Right kidney (tissue), 9 donors: ENCODE results near the gene CMBL.
"Not testable (repeated sequence)": the region's sequence is repeated elsewhere in the genome, so short reads cannot be mapped to it uniquely, and the experiment has no call there.

Experiments used
- DNase-seq: peaks from one replicate; pipeline ENCODE4 v3.0.0-alpha.2; 2016
- long read RNA-seq, 8 donors: transcript quantifications; one replicate each; lab custom pipeline, GENCODE V29; 2026

The CMBL gene
- long read RNA-seq, donor 1, transcript CMBL-201 (6 exons, 2,335 nt): major isoform, 15 of 48 reads
- long read RNA-seq, donor 1, partial matches to known transcripts: 30 of 48 reads
- long read RNA-seq, donor 1, other reads (novel, unspliced or antisense): 0 of 48 reads
- long read RNA-seq, donor 2, transcript CMBL-201 (6 exons, 2,335 nt): major isoform, 11 of 28 reads
- long read RNA-seq, donor 2, partial matches to known transcripts: 17 of 28 reads
- long read RNA-seq, donor 2, other reads (novel, unspliced or antisense): 0 of 28 reads
- long read RNA-seq, donor 3, transcript CMBL-201 (6 exons, 2,335 nt): major isoform, 8 of 20 reads
- long read RNA-seq, donor 3, partial matches to known transcripts: 11 of 20 reads
- long read RNA-seq, donor 3, other reads (novel, unspliced or antisense): 0 of 20 reads
- long read RNA-seq, donor 4, transcript CMBL-201 (6 exons, 2,335 nt): major isoform, 12 of 44 reads
- long read RNA-seq, donor 4, partial matches to known transcripts: 29 of 44 reads
- long read RNA-seq, donor 4, other reads (novel, unspliced or antisense): 0 of 44 reads
- long read RNA-seq, donor 5, transcript CMBL-201 (6 exons, 2,335 nt): major isoform, 14 of 33 reads
- long read RNA-seq, donor 5, partial matches to known transcripts: 18 of 33 reads
- long read RNA-seq, donor 5, other reads (novel, unspliced or antisense): 0 of 33 reads
- long read RNA-seq, donor 6, transcript CMBL-201 (6 exons, 2,335 nt): major isoform, 11 of 25 reads
- long read RNA-seq, donor 6, partial matches to known transcripts: 12 of 25 reads
- long read RNA-seq, donor 6, other reads (novel, unspliced or antisense): 0 of 25 reads
- long read RNA-seq, donor 7, transcript CMBL-201 (6 exons, 2,335 nt): major isoform, 24 of 42 reads
- long read RNA-seq, donor 7, partial matches to known transcripts: 16 of 42 reads
- long read RNA-seq, donor 7, other reads (novel, unspliced or antisense): 0 of 42 reads
- long read RNA-seq, donor 8, transcript CMBL-201 (6 exons, 2,335 nt): major isoform, 13 of 29 reads
- long read RNA-seq, donor 8, partial matches to known transcripts: 16 of 29 reads
- long read RNA-seq, donor 8, other reads (novel, unspliced or antisense): 0 of 29 reads

DNA sequence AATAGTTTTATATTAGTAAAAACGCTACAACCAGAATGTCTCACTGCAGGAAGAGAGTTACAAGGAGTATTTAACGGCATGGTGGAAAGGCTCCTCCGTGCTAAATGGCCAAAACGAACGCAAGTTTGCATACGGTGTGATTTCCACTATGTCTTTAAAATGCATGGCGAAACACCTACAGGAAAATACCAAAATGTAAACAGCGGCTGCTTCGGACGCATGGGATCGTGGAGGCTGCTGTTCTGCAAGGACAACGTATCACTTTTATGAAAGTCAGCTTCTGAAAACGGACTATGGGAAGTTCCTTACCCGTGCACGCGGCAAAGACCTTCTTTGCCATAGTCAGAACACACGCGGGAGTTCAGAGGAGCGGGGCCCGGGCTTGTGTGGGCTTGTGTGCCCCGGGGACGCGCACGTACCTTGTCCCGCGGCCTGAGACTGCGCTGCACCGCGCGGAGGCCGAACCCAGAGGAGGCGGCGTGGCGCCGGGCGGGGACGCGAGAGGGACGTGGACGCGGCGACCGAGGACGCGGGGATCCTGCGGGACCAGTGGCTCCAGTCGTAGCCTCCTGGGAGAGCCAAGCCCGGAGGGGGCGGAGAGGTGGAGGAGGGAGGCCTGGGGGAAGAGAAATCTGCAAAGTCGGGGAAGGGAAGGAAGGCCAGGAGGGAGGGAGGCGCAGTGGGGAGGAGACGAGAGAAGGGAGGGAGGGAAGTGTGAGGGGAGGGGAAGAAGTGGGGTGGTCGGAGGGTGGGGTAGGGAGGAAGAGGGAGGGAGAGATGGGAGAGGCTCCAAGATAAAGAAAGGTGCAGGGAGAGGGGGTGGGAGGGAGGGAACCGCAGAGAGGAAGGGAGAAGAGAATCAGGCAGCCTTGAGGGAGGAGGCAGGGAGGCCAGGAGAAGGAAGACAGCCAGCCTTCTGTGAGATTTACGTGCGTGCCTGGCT is at the start of gene CMBL:
Gene CMBL, minus strand, starts transcription at position 697 of the 943 bp plus-strand sequence. CDS start 17,140 bp downstream, outside the sequence.
- DNase-seq: peak; percentile 90

DNA sequence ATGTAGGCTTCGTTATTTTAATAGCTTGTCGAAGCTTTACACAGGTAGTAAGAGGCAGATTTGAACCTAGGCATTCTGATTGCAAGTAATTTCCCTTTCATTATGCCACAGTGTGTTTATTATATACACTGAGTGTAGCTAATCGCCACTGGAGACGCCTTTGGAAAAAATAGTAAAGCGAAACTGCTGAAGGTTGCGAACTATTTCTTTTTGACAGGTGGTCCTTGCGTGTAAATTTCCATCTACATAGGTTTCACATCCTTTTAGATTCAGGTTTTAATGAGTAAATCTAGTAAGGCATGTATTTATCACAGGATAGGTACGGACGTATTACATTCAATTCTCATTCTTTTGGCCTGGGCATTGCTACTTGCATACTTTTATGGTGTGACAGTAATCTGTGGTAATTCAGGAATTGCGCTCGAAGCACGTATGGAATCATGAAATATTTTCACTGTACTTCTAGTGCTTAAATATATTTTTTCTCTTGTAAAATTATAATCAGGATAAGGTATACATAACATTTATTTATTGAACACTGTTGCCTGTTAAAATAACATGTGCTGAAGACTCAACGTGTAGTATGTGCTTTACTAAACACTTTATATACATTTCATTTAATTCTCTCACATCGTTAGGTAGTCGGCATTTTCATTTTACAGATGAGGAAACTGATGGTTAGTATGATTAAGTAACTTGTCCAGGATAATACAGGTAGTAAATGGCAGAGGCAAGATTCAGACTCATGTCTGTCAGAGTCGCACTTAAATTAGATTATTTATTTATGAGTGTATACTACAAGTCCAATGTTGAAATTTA is 47.6 kb upstream of the CMBL start:
- no peak for DNase-seq

DNA sequence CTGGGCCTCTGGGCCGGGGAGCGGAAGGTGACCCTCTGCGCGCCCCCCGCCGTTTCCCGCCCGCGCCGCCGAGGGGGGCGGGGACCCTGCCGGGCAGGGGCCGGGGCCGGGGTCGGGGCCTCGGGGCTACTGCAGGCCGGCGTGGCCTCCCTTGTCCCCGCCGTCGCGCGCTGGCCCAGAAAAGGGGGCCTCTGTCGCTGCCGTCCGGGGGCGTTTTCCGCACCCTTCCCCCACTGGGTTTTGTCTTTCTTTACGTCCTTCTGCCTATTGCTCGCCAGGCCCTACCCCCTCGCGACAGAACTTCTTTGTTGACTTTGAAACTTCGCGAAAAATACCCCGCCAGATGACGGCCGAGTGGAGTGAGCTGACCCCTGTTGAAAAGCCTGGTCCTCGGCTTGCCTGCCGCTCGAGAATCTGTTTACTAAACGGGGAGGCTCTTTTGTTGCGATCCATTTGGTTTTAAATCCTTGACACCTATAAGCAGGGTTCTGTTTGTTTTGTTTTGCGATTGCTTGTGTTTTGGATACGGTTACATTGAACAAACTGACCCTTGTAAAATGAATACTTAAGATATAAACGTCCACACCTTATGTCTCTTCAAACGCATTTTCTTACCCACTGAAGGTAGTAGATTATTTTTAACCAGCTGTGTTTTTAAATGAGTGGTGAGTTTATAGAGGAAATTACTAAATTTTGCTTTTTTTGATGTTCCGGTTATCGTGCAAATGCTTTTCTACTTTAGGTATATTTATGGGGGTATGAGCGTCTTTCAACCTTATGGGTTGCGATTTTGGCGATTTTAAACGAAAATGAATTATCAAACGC is 46.6 kb upstream of the CMBL start:
- DNase-seq: peak; percentile 74

DNA sequence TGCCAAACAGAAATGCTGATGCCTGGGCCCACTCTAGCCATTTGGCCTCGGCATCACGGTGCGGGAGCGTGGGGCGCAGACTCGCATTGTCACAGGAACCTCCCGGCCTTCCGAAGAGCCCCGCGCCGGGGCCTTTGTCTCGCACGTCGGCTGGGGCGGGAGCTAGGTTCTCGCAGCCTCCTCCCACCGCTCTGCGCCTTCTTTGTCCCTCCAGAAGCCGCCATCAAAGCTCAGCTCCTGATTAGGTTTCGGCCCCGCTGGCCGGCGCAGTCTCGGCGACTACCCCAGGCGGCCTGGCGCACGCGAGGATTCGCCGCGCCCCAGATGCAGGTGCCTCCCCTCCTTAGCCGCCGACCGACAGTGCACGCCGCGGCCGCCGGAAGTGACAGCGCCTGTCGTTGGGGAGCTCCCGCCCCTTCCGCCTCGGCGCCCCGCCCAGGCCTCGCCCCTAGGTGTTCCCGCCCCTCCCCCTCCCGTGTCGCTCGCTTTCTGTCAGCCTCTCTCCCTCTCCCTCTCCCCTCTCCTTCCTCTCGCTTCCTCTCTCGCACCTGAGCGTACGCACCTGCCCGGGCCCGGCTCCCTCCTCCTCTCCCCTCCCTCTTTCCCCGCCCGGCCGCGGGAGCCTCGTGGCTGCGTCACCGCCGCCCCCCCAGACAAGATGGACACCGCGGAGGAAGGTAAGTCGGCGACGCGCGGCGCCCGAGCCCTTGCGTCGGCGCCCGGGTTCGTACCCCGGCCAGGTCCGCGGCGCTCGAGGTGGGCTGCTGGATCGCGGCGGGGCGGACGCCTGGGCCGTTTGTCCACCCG is 45.7 kb upstream of the CMBL start, which contains the start of gene MARCHF6:
Gene MARCHF6, plus strand, starts transcription at position 455 of the 807 bp plus-strand sequence. Its CDS starts 204 bp downstream, at position 659.
- DNase-seq: peak; percentile 98

DNA sequence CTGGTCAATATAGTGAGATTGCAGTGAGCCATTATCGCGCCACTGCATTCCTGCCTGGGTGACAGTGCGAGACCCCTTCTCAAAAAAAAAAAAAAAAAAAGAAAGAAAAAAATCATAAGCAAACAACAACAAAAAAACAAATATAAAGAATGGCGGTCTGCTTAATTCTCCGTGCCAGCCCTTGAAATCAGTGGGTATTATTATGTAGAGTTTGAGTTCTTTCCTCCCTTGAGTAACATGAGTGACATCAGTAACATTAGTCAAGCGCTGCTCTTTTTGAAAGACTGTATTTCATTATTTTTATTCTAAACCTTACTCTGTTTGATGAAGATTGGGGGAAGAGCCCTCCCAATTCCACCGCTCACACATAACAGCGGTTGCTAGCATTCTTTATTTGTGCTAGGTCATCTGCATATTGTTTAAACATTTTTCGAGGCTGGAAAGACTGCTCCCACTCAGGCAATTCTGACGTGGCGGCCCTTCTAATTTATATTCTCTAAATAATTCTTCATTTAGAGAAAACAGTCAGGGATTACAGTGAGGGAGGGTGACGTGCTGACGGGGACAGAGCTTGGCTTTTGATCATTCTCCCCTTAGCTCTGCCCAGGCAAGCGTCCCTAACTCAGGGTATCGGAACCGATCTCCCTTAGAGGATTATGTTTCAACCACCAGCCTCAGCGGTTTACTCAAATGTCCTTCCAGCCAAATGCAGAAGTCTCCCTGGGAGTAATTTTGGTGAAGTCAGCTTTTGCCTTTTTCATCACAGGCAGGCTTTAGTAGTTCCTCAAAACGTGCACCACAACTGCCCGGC is 44.9 kb upstream of the CMBL start:
- no peak for DNase-seq

DNA sequence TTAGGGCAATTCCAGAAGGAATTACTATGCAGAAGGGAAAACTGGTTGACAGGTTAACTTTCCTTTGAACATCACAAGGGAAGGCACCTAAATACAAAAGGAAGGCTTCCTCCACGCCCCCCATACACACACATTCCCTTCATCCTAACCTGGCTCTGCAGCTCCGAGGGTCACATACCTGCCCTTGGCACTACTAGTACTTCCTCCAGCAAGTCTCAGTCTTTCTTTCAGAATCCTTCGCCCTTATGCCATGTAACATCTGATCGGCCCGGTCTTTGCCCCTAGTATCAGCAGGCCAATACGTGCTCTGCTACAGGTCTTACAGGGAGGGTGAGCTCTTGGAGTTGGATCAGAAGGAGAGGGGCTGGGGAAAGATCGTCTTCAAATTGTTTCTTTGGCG is 44.2 kb upstream of the CMBL start:
- no peak for DNase-seq

DNA sequence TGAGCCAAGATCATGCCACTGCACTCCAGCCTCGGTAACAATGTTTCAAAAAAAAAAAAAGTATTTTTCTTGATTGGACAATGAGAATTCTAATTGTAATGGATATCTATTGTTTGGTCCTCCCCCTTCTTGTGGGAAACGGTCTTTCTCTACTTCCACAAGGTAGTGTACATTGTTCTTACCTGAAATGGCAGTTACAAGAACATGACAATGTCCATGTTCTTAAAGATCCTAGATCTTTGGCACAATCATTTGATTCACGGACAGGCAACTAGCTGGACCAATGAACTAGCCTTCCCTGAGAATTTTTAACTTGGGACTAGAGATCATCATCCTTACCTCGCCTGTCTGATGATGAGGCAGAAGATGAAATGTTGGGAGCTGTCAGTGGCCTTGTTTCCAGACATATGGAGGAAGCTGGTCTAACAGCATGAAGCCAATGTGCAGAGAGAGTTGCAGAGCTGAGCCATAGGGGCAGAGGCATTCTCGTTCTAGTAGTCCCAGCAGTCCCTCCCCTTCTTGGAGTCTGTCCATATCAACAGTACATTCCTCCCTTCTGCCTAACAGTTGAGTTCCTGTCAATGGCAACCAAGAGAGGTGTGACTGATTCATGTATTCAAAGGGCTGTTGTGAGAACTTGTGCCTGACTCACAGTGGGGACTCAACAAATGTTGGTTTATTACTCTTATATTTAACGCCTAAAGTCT is 43.6 kb upstream of the CMBL start:
- DNase-seq: no peak

DNA sequence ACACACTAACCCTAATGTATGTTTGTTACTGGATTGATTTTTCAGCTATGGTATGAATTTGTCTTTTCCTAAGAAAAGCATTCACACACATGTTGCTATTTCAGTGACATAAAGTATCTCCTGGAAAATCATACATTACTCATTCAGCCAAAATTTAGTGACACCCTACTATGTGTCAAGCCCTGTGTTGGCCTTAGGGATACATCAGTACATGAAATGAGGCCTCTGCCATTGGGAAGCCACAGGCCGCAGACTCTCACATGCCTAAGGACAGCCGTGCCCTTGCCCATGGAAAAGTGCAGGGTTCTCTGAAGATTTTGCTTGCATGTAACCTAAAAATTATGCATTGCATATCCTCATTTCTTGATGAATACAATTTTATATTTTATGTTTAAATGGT is 40.6 kb upstream of the CMBL start:
- DNase-seq: no peak

DNA sequence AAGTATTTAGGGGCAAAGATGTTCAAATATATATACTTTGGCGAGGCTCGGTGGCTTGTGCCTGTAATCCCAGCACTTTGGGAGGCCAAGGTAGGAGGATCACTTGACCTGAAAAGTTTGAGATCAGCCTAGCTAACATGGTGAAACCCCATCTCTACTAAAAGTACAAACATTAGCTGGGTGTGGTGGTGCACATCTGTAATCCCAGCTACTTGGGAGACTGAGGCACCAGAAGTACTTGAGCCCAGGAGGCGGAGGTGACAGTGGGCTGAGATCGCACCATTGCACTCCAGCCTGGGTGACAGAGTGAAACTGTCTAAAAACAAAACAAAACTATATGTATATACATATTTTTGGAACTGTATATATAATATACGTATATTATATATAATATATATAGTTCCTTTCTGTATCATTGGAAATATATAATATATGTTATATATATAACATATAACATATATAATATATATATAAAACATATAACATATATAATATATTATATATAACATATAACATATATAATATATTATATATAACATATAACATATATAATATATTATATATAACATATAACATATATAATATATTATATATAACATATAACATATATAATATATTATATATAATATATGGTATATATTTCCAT is 36.9 kb upstream of the CMBL start:
- DNase-seq: not testable (repeated sequence)

DNA sequence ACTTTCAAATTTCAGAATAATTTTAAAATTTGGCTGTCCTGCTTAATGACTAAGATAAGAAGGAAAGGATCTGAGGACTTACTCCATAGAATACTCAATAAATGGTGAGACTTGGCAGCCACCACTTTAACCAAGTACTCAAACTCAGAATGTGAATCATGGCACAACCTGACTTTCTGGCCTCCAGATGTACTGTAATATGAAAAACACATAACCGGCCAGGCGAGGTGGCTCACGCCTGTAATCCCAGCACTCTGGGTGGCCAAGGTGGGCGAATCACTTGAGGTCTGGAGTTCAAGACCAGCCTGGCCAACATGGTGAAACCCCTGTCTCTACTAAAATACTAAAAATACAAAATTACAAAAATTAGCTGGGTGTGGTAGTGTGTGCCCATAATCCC is 35.8 kb upstream of the CMBL start:
- no peak for DNase-seq

DNA sequence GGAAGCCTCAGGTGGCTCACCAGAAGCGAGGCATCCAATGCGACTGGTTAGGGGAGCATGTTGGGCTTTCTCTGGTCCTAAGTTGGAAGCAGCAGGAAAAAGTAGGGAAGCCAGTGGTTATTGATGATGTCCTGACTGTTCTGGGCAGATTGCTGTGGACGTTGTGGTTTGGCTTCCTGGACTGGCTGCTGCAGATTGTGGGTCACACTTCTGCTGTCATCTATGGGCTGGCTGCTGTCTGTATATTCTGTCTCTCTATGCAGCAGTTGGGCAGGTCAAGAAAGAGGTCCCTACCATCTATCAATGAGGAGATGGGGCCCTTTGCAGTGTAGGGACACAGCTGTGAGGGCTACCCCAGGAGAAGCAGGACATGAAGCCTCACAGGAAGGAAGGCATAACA is 32.3 kb upstream of the CMBL start:
- DNase-seq: no peak

DNA sequence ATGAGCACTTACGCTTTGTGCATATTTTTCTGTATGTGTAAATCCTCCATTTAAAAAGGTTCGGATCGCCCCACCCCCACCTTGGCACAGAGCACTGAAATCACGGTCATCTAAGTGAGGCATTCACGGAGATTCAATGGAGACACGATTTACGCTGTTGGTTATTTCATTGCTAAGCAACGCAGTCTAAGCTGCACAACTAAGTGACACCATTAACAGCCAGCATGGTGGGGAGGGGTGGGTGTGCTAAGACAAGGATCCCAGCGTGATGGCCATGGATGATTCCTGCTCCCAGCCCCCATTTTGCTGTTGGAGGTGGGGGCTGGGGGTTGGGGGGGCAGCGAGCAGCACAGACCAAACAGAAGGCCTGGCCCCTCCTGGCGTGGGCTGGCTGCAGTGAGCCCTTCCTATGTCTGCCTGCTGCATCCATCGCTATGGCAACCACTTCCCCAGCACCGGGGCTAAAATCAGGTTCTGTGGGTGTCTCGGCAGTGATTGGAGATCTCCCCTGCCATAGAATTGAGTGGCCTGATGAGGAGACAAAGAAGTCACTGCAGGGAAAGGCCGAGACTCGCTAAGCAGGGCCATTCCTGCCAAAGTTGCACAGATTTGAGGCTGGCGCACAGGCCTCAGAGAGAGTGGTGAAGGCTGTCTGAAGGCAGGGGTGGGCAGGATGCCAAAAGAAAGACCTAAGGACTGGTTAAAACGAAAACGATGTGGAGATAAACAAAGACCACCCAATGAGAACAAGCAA is 31.5 kb upstream of the CMBL start:
- DNase-seq: no peak

DNA sequence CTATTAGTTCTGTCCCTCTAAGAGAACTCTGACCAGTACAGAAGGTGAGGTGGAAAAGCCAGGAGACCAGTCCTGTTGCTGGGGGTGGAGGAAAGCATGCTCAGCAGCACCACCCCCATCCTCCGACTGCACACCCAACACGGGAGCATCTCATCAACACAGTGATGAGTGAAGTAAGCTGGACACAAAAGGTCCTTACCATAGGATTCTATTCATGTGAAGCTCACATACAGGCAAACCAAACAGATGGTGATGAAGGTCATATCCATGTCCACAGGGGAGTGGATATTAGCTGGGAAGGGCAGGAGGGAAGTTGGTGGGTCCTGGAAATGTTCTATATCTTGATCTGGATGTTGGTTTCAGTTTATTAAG is 31.0 kb upstream of the CMBL start:
- no peak for DNase-seq

DNA sequence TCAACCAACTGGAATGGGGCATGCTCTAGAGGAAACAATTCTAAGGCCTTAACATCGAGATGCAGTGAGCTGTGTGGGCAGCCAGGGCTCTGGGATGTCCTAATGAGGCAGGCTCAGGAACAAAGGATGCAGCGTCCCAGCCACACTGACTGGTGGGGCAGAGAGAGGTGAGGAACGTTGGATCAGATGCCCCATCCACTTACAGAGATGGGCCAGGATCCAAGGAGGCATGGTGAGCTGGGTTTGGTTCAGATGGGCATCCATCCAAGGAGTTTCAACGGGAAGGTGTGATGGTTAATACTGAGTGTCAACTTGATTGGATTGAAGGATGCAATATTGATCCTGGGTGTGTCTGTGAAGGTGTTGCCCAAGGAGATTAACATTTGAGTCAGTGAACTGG is 30.3 kb upstream of the CMBL start:
- DNase-seq: no peak

DNA sequence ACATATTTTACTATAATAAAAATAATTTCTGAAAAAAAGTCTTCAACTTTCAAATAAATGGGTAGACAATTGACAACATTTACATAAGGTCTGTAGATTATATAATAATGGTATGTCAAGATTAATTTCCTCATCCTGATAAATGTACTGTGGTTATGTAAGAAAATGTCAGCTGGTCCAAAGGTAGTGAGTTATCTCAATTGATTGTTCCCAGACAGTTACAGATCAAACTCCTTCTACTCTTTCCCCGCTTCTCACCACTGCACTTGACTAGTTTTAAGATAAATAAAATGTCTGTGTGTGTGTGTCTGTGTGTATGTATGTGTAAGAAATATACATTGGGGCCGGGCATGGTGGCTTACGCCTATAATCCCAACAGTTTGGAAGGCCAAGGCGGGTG is 29.4 kb upstream of the CMBL start:
- no peak for DNase-seq
